GM12878 (cell line): ENCODE measurements around the gene ACADVL. TPM values are rescaled to one million over a fixed set of nuclear protein-coding genes. Genes with fewer than 3 reads are reported as not detected.
A peak's percentile ranks its signal among the peaks of the same experiment; 100 is the strongest.

Experiments
- ATF3 ChIP-seq: IDR thresholded peaks from 2 replicates; pipeline ENCODE4 v1.6.1; 2011; ENCODE audit warnings: low read depth, mild to moderate bottlenecking, low read length, moderate library complexity, borderline replicate concordance; ENCODE audit errors: extremely low read depth
- BACH1 ChIP-seq: fragments of 450-650 bp; IDR thresholded peaks from 2 replicates; pipeline ENCODE4 v1.6.1; 2017; ENCODE audit warnings: mild to moderate bottlenecking, borderline replicate concordance
- CBFB ChIP-seq: IDR thresholded peaks from 2 replicates; pipeline ENCODE4 v1.6.1; 2016; ENCODE audit warnings: antibody characterized with exemption, low read depth
- CBX3 ChIP-seq: fragments of 200-600 bp; sonication (generic); IDR thresholded peaks from 2 replicates; pipeline ENCODE4 v1.6.1; 2016; ENCODE audit warnings: low read depth, borderline replicate concordance
- CBX5 ChIP-seq: sonication (generic); IDR thresholded peaks from 2 replicates; pipeline ENCODE4 v1.6.1; 2016; ENCODE audit warnings: low read depth, moderate library complexity, mild to moderate bottlenecking, inconsistent platforms
- E4F1 ChIP-seq: fragments of 450-650 bp; IDR thresholded peaks from 2 replicates; pipeline ENCODE4 v1.6.1; 2018; ENCODE audit warnings: borderline replicate concordance, mild to moderate bottlenecking; ENCODE audit not compliant: partially characterized antibody
- EGR1 ChIP-seq, 2 experiments: IDR thresholded peaks; 1 replicate in 1 of 2; 2 replicates in 1 of 2; pipeline ENCODE4 v1.6.1; 2011 to 2012; ENCODE audit warnings: low read depth in 2 of 2, low read length in 2 of 2, borderline replicate concordance in 1 of 2, mild to moderate bottlenecking in 1 of 2, moderate library complexity in 1 of 2
- ETV6 ChIP-seq, 2 experiments: fragments of 450-650 bp in 1 of 2; IDR thresholded peaks in 1 of 2; conservative IDR thresholded peaks in 1 of 2; 2 replicates each; pipeline ENCODE4 v1.6.1; 2014; ENCODE audit warnings: antibody characterized with exemption in 1 of 2, borderline replicate concordance in 1 of 2, low read depth in 1 of 2, mild to moderate bottlenecking in 1 of 2, moderate library complexity in 1 of 2
- FOXK2 ChIP-seq: fragments of 450-650 bp; IDR thresholded peaks from 2 replicates; pipeline ENCODE4 v1.6.1; 2017; ENCODE audit warnings: mild to moderate bottlenecking, moderate library complexity
- GATAD2B ChIP-seq: fragments of 450-650 bp; conservative IDR thresholded peaks from 2 replicates; pipeline ENCODE4 v1.6.1; 2017; ENCODE audit warnings: low read depth, mild to moderate bottlenecking, moderate library complexity
- IKZF2 ChIP-seq, 2 experiments: fragments of 450-650 bp; IDR thresholded peaks; 2 replicates each; pipeline ENCODE4 v1.6.1; 2017; ENCODE audit warnings: mild to moderate bottlenecking in 2 of 2, moderate library complexity in 2 of 2
- LARP7 ChIP-seq: fragments of 450-650 bp; IDR thresholded peaks from 2 replicates; pipeline ENCODE4 v1.6.1; 2017; ENCODE audit warnings: mild to moderate bottlenecking
- MTA3 ChIP-seq: IDR thresholded peaks from 2 replicates; pipeline ENCODE4 v1.6.1; 2012; ENCODE audit warnings: low read length, inconsistent platforms, borderline replicate concordance
- MXI1 ChIP-seq: fragments of 150-350 bp; IDR thresholded peaks from 2 replicates; pipeline ENCODE4 v1.6.1; 2011; ENCODE audit warnings: low read depth, mild to moderate bottlenecking, inconsistent platforms, low read length, improper control_type of control experiment
- NFYB ChIP-seq: IDR thresholded peaks from 2 replicates; pipeline ENCODE4 v1.6.1; 2011; ENCODE audit warnings: low read depth, mild to moderate bottlenecking, low read length, improper control_type of control experiment, moderate library complexity; ENCODE audit not compliant: insufficient read depth
- NR2C2 ChIP-seq: IDR thresholded peaks from 2 replicates; pipeline ENCODE4 v1.6.1; 2011; ENCODE audit warnings: borderline replicate concordance, low read depth; ENCODE audit not compliant: control insufficient read depth, insufficient read length
- PAX8 ChIP-seq: fragments of 450-650 bp; IDR thresholded peaks from 2 replicates; pipeline ENCODE4 v1.6.1; 2017; ENCODE audit warnings: mild to moderate bottlenecking, moderate library complexity
- PML ChIP-seq: IDR thresholded peaks from 2 replicates; pipeline ENCODE4 v1.6.1; 2012; ENCODE audit warnings: low read length, inconsistent platforms
- POLR2A ChIP-seq: IDR thresholded peaks from 2 replicates; pipeline ENCODE4 v1.6.1; 2011; ENCODE audit warnings: low read depth, mild to moderate bottlenecking, low read length
- RB1 ChIP-seq: fragments of 450-650 bp; formaldehyde crosslinking; IDR thresholded peaks from 2 replicates; pipeline ENCODE4 v1.6.1; 2017; ENCODE audit warnings: mild to moderate bottlenecking, borderline replicate concordance
- RUNX3 ChIP-seq: IDR thresholded peaks from 2 replicates; pipeline ENCODE4 v1.6.1; 2012; ENCODE audit warnings: low read length, inconsistent platforms
- SMAD5 ChIP-seq: IDR thresholded peaks from 2 replicates; pipeline ENCODE4 v1.6.1; 2016; ENCODE audit warnings: antibody characterized with exemption, low read depth
- SREBF2 ChIP-seq: IDR thresholded peaks from 2 replicates; pipeline ENCODE4 v1.6.1; 2012; ENCODE audit warnings: mild to moderate bottlenecking, low read length
- STAT3 ChIP-seq: IDR thresholded peaks from 2 replicates; pipeline ENCODE4 v1.6.1; 2011; ENCODE audit warnings: low read depth, low read length, improper control_type of control experiment
- TAF1 ChIP-seq: IDR thresholded peaks from 2 replicates; pipeline ENCODE4 v1.6.1; 2011; ENCODE audit warnings: mild to moderate bottlenecking, low read depth, low read length, borderline replicate concordance
- ZBTB11 ChIP-seq: fragments of 450-650 bp; formaldehyde crosslinking; IDR thresholded peaks from 2 replicates; pipeline ENCODE4 v1.5.0; 2022; ENCODE audit warnings: mild to moderate bottlenecking, missing genetic modification characterization
- polyA plus RNA-seq, 11 experiments: library from polyadenylated mRNA; depleted of rRNA in 4 of 11; unstranded in 6 of 11; stranded (reverse) in 5 of 11; fragments of >200 nt; fragmentation: Nextera tagmentation in 4 of 11; fragmentation: Illumina TruSeq in 1 of 11; extraction: Ambion mirVana in 4 of 11; extraction: Trizol in 1 of 11; gene quantifications; 1 replicate in 1 of 11; 2 replicates in 10 of 11; pipeline versions ENCODE4 v1.2.1 to v1.2.3, GENCODE V29; 2011 to 2016; ENCODE audit warnings: inconsistent platforms in 2 of 11, missing spikeins in 2 of 11, low read depth in 1 of 11
- total RNA-seq, 4 experiments: library from RNA; depleted of rRNA in 3 of 4; stranded (reverse); fragments of >200 nt in 3 of 4; fragmentation: Illumina TruSeq in 1 of 4; extraction: Trizol in 1 of 4; gene quantifications; 2 replicates each; pipeline versions ENCODE4 v1.2.1 to v1.2.3, GENCODE V29; 2013 to 2021

The ACADVL gene
- total and polyA plus RNA-seq, 10 of the 15 experiments (the other 5 are each of a cell fraction or from before 2014, with no cell fraction given): 25.4 to 232 (median 180) TPM

- peak; percentile 20; the same call in 1 of the 2 replicates for TF ChIP-seq ZBTB11 (CRISPR knock-in tag)
- TF ChIP-seq EGR1 (IDR thresholded peaks at IDR 0.05; ENCODE audit: borderline replicate concordance in 1 of 2, low read depth in 2 of 2, low read length in 2 of 2): 0 out of 3 replicates have a peak, but pooled peaks of 1 of the 2 experiments have one; percentile 2
- no peak for TF ChIP-seq MTA3
- TF ChIP-seq CBX5: no peak
- TF ChIP-seq TAF1: peak; percentile 85
- no peak for TF ChIP-seq SREBF2
- no peak for TF ChIP-seq RB1
- TF ChIP-seq SMAD5: peak; percentile 15; the same call in 1 of the 2 replicates
- no peak for TF ChIP-seq FOXK2
- 0 out of 2 replicates have a peak, but pooled peaks have one; percentile 19 for TF ChIP-seq RUNX3
- TF ChIP-seq CBFB: 0 out of 2 replicates have a peak, but pooled peaks have one; percentile 15
- peak; percentile 34; the same call in 1 of the 2 replicates for TF ChIP-seq POLR2A
- peak; percentile 36; the same call in 1 of the 2 replicates for TF ChIP-seq BACH1
- peak; percentile 38; the same call in 1 of the 2 replicates for TF ChIP-seq LARP7
- no peak for TF ChIP-seq IKZF2 (IDR thresholded peaks at IDR 0.05)
- no peak for TF ChIP-seq ETV6 (conservative IDR thresholded peaks at IDR 0.05 in 1 of 2, IDR thresholded peaks at IDR 0.05 in 1 of 2; ENCODE audit: borderline replicate concordance in 1 of 2, low read depth in 1 of 2)
- no peak for TF ChIP-seq STAT3
- no peak for TF ChIP-seq CBX3
- TF ChIP-seq E4F1: peak; percentile 39
- TF ChIP-seq GATAD2B: no peak
- TF ChIP-seq NFYB: no peak
- TF ChIP-seq ATF3: no peak
- no peak for TF ChIP-seq PAX8
- TF ChIP-seq NR2C2: no peak
- TF ChIP-seq PML: no peak
- peak; percentile 50; the same call in 1 of the 2 replicates for TF ChIP-seq MXI1
Measured at GRCh38 chr17:7251661-7252175, 32.0 kb downstream of the ACADVL start, which contains the start of gene CTDNEP1 (continued).
